Muscle of back (tissue), 11 donors: Measurements from ENCODE around the gene UBE2QL1. TPM values are rescaled to one million over a fixed set of nuclear protein-coding genes. Genes with fewer than 3 reads are reported as not detected.
A peak's percentile ranks its signal among the peaks of the same experiment; 100 is the strongest.

Experiments used
- DNase-seq, 3 donors: peaks; one replicate each; pipeline versions ENCODE4 v3.0.0 to v3.0.0-alpha.2; 2013
- polyA plus RNA-seq, 10 donors: library from polyadenylated mRNA; unstranded; fragments of 120-200 nt; gene quantifications; one replicate each; pipeline ENCODE4 v1.2.1, GENCODE V29; 2013; ENCODE audit not compliant: insufficient read length in 10 of 10

Gene UBE2QL1
- polyA plus RNA-seq, 10 donors = 1.3 to 3.3 (median 2.2) TPM

GRCh38 chr5:6525422-6525821, 76.8 kb downstream of the UBE2QL1 start:
- no peak for DNase-seq

- DNase-seq = peak in 1 of 3 donors; percentile 3
Measured at GRCh38 chr5:6525910-6526309, 77.3 kb downstream of the UBE2QL1 start.

GRCh38 chr5:6527749-6528455, 79.2 kb downstream of the UBE2QL1 start:
- no peak for DNase-seq

- DNase-seq = no peak
Measured at GRCh38 chr5:6535594-6535993, 86.9 kb downstream of the UBE2QL1 start.

- no peak for DNase-seq
Measured at GRCh38 chr5:6539060-6539459, 90.4 kb downstream of the UBE2QL1 start.

GRCh38 chr5:6540111-6540827, 91.6 kb downstream of the UBE2QL1 start:
- DNase-seq = peak; percentile 29 to 41 (median 36)

- no peak for DNase-seq
Measured at GRCh38 chr5:6541256-6542013, 92.8 kb downstream of the UBE2QL1 start.

- DNase-seq = no peak
Measured at GRCh38 chr5:6542421-6543345, 94.0 kb downstream of the UBE2QL1 start.

GRCh38 chr5:6543346-6543730, 94.7 kb downstream of the UBE2QL1 start:
- no peak for DNase-seq

GRCh38 chr5:6543830-6544560, 95.3 kb downstream of the UBE2QL1 start:
- no peak for DNase-seq

Other genes starting within 250 kb of the UBE2QL1 start
- gene MED10, start 70.3 kb upstream of the UBE2QL1 start, polyA plus RNA-seq = 10 to 100 TPM; 34.2 to 43.2 (median 37.9) TPM
- gene NSUN2, start 184.2 kb downstream of the UBE2QL1 start, polyA plus RNA-seq = 10 to 100 TPM; 32.8 to 67.8 (median 42.0) TPM
- 10 to 100 TPM in 7 of 10 donors, 1 to 10 TPM in 3; 8.4 to 13.2 (median 10.6) TPM for gene SRD5A1, start 184.6 kb downstream of the UBE2QL1 start, polyA plus RNA-seq